Eye (tissue), 1 donor: ENCODE results near the gene RNASE13.
"Not testable (repeated sequence)": the region's sequence is repeated elsewhere in the genome, so short reads cannot be mapped to it uniquely, and the experiment has no call there.

Source experiments
- DNase-seq: peaks from one replicate; pipeline ENCODE4 v3.0.0-alpha.2; 2015

Gene RNASE13

GRCh38 chr14:21040941-21041340, 6.3 kb upstream of the RNASE13 start:
- DNase-seq = not testable (repeated sequence)

GRCh38 chr14:21040370-21040925, 5.8 kb upstream of the RNASE13 start:
- DNase-seq = no peak

- DNase-seq = peak; percentile 90
Measured at GRCh38 chr14:21039585-21040369, 5.2 kb upstream of the RNASE13 start.

GRCh38 chr14:21038441-21039422, 4.1 kb upstream of the RNASE13 start:
- DNase-seq = peak; percentile 82

- DNase-seq = no peak
Measured at GRCh38 chr14:21037156-21037555, 2.5 kb upstream of the RNASE13 start.

GRCh38 chr14:21036751-21037150, 2.1 kb upstream of the RNASE13 start:
- no peak for DNase-seq

- no peak for DNase-seq
Measured at GRCh38 chr14:21033133-21033698, 1.4 kb downstream of the RNASE13 start.

GRCh38 chr14:21032326-21033132, 2.1 kb downstream of the RNASE13 start:
- no peak for DNase-seq

GRCh38 chr14:21030531-21030930, 4.1 kb downstream of the RNASE13 start:
- no peak for DNase-seq

- DNase-seq = no peak
Measured at GRCh38 chr14:21029917-21030316, 4.7 kb downstream of the RNASE13 start, which contains the start of gene TPPP2. Gene TPPP2, plus strand, starts transcription at chr14:21030217. Its CDS starts 365 bp downstream, at chr14:21030582.

GRCh38 chr14:21026988-21027315, 7.7 kb downstream of the RNASE13 start:
- DNase-seq = no peak

- no peak for DNase-seq
Measured at GRCh38 chr14:21026274-21026987, 8.2 kb downstream of the RNASE13 start.

GRCh38 chr14:21025371-21026273, 9.0 kb downstream of the RNASE13 start:
- peak; percentile 86 for DNase-seq

GRCh38 chr14:21024585-21025370, 9.8 kb downstream of the RNASE13 start, which contains the start of gene NDRG2:
Gene NDRG2, minus strand, starts transcription at chr14:21025061. Its CDS starts 1,746 bp downstream, at chr14:21023315.
- peak; percentile 88 for DNase-seq

GRCh38 chr14:21023817-21024584, 10.6 kb downstream of the RNASE13 start:
- no peak for DNase-seq

- no peak for DNase-seq
Measured at GRCh38 chr14:21023174-21023573, 11.4 kb downstream of the RNASE13 start.

- no peak for DNase-seq
Measured at GRCh38 chr14:21022686-21023085, 11.9 kb downstream of the RNASE13 start.

GRCh38 chr14:21020977-21021545, 13.5 kb downstream of the RNASE13 start:
- no peak for DNase-seq
